HG03139 (cell line): ENCODE results near the gene MTFR1L.
A peak's percentile ranks its signal among the peaks of the same experiment; 100 is the strongest.

Experiments used
- ATAC-seq: cut with Tn5 transposase; IDR thresholded peaks from one replicate; pipeline ENCODE4 v1.9.1; 2021; ENCODE audit not compliant: unreplicated experiment

MTFR1L gene

GRCh38 chr1:25807480-25808390 lies 12.0 kb upstream of the MTFR1L start:
- ATAC-seq, result no peak

- no peak for ATAC-seq
Measured at GRCh38 chr1:25808481-25809244, 11.1 kb upstream of the MTFR1L start.

- ATAC-seq, result no peak
Measured at GRCh38 chr1:25809283-25809926, 10.3 kb upstream of the MTFR1L start.

GRCh38 chr1:25809929-25810328 lies 9.8 kb upstream of the MTFR1L start:
- no peak for ATAC-seq

GRCh38 chr1:25810341-25811299 lies 9.1 kb upstream of the MTFR1L start:
- ATAC-seq, result no peak

GRCh38 chr1:25811384-25812082 lies 8.2 kb upstream of the MTFR1L start:
- ATAC-seq, result no peak

GRCh38 chr1:25813071-25813733 lies 6.6 kb upstream of the MTFR1L start:
- no peak for ATAC-seq

GRCh38 chr1:25813734-25814471 lies 5.9 kb upstream of the MTFR1L start:
- no peak for ATAC-seq

GRCh38 chr1:25814549-25815087 lies 5.1 kb upstream of the MTFR1L start:
- ATAC-seq, result no peak

- ATAC-seq, result no peak
Measured at GRCh38 chr1:25815208-25816111, 4.3 kb upstream of the MTFR1L start.

GRCh38 chr1:25816112-25816718 lies 3.5 kb upstream of the MTFR1L start:
- ATAC-seq, result no peak

GRCh38 chr1:25817840-25818501 lies 1.8 kb upstream of the MTFR1L start:
- ATAC-seq, result no peak

GRCh38 chr1:25818569-25818968 lies 1.2 kb upstream of the MTFR1L start:
- no peak for ATAC-seq

GRCh38 chr1:25820247-25821111 lies 725 bp downstream of the MTFR1L start:
- peak; percentile 39 for ATAC-seq

GRCh38 chr1:25821112-25821476 lies 1.3 kb downstream of the MTFR1L start:
- no peak for ATAC-seq
